ENCODE measurements around the gene KLF7. TPM values are rescaled to one million over a fixed set of nuclear protein-coding genes. Genes with fewer than 3 reads are reported as not detected.

KLF7 gene
- total RNA-seq, 4 donors from 2014 or later: 22.5 to 63.5 (median 37.1) TPM

DNA sequence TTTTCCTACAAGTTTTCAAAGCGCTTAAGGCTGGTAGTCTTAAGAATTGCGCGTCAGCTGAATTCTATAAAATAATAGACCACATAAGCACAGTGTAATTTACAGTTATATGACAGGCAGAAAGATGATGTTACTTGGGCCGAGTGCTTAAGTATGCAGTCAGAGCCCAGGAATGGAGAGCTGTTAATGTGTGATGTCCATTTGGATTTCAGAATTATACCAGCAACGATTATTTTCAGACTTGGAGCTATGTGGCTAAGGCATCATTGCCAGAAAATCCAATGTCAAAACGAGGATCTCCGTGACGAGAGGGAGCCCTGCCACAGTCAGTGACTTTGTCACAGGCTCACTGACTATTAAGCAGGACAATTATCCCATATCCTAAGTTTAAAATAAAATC is 3.4 kb downstream of the KLF7 start:
- no peaks in the 10 kb centered on the region for H3K9me3 ChIP-seq
- peaks cover 0 to 10% (median under 1%) of the 10 kb centered on the region in 4 donors for H3K4me1 ChIP-seq
- H3K27me3 ChIP-seq: no peaks in the 10 kb centered on the region
- no peak for TF ChIP-seq POLR2A (IDR thresholded peaks at IDR 0.05)
- TF ChIP-seq, protein P1, sequence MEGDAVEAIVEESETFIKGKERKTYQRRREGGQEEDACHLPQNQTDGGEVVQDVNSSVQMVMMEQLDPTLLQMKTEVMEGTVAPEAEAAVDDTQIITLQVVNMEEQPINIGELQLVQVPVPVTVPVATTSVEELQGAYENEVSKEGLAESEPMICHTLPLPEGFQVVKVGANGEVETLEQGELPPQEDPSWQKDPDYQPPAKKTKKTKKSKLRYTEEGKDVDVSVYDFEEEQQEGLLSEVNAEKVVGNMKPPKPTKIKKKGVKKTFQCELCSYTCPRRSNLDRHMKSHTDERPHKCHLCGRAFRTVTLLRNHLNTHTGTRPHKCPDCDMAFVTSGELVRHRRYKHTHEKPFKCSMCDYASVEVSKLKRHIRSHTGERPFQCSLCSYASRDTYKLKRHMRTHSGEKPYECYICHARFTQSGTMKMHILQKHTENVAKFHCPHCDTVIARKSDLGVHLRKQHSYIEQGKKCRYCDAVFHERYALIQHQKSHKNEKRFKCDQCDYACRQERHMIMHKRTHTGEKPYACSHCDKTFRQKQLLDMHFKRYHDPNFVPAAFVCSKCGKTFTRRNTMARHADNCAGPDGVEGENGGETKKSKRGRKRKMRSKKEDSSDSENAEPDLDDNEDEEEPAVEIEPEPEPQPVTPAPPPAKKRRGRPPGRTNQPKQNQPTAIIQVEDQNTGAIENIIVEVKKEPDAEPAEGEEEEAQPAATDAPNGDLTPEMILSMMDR (IDR thresholded peaks at IDR 0.05): no peak
- H3K27ac ChIP-seq: peak overlapping the region; percentile 28 to 99 (median 99)
- H3K36me3 ChIP-seq: no peaks in the 10 kb centered on the region
- DNase-seq: no peak
- H3K4me3 ChIP-seq: peak overlapping the region in 2 of 4 donors; percentile 78 to 79

DNA sequence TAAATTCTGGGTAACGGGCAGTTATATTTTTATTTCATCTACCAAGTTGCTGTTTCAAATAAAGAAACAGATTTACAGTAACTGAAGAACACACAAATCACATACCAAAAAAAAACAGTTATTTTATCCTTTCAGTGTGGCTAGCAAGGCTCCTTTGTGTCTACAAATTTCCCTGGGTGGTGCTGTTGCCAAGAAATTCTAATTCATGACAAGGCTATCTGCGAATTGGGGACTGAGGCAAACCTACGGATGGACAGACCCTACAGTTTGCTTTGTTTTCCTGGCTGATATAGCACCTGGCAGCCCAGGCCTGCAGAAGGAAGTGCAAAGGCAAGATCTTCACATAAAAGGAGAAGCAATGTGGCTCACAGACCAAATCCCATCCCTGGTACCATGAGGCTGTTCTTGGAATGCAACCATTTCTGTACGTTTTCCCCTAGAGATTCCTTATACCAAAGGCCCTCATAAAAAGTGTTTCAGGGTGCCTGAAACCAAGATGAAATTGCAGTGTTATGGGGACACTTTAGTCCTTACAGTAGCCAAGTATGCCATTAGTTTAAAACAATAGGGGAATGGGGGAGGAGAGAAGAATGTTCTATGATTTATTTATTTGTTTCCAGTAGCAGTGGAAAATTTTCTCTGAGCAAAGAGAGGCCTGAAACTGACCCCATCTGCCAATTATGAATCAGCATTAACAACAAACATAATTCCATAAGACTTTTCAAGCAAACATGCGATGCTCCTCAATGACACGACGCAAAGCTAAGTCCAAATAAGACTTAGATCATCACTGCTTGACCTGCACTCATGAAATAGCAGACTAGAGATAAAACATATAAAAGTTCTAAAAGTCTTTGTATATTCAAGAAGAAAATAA is 4.3 kb downstream of the KLF7 start:
- Histone ChIP-seq H3K36me3 (no peaks in the 10 kb centered on the region), H3K4me1 (peaks cover 0 to 10% (median 0%) of the 10 kb centered on the region in 4 donors), H3K9me3 (no peaks in the 10 kb centered on the region), H3K4me3 (no peak overlapping the region), H3K27ac (peak overlapping the region in 3 of 4 donors; percentile 1 to 99 (median 99)), H3K27me3 (no peaks in the 10 kb centered on the region)
- TF ChIP-seq, protein P1 (IDR thresholded peaks at IDR 0.05): no peak
- no peak for TF ChIP-seq POLR2A (IDR thresholded peaks at IDR 0.05)
- no peak for DNase-seq

DNA sequence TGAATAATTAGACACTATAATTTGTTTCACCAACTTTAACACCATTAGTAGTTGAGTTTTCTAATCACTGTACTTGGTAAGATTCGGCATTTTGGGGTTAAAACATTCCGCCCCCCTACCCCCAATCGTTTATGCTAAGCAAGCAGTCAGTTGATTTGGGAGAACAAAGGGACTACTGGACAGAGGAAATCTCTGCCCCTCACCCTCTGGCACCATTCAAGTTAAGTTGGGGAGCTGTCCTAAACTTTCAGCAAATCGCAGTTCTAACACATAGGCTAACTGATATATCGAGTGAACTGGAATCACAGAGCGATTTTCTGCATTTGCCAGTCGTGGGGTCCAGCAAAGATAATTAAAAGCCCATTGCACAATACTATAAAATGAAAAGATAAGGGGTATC is 5.6 kb downstream of the KLF7 start:
- Histone ChIP-seq H3K4me1 (peaks cover 0 to 19% (median 0%) of the 10 kb centered on the region in 4 donors), H3K27me3 (no peaks in the 10 kb centered on the region), H3K9me3 (no peaks in the 10 kb centered on the region), H3K4me3 (no peak overlapping the region), H3K27ac (no peak overlapping the region), H3K36me3 (no peaks in the 10 kb centered on the region)
- no peak for DNase-seq
- TF ChIP-seq POLR2A (IDR thresholded peaks at IDR 0.05): no peak
- TF ChIP-seq, protein P1 (IDR thresholded peaks at IDR 0.05): no peak

DNA sequence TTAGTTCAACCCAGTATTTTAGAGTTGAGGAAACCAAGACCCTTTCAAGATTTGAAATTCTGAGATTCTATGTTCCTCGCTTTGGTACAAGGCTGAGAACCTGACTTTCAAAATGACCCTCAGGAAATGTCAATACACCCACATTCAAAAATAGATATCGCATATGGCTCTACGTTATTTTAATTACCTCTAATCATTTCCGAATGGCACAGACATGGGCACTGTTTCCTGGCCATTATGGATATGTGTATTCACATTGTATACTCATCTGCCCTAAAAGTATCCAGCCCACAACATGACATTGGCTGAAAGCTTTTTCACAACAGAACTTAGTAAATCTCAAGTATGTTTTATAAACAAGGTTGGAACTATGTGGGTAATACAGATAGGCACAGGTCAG is 6.7 kb downstream of the KLF7 start:
- Histone ChIP-seq H3K4me3 (no peak overlapping the region), H3K27ac (no peak overlapping the region), H3K27me3 (no peaks in the 10 kb centered on the region), H3K4me1 (peaks cover 0 to 25% (median 0%) of the 10 kb centered on the region in 4 donors), H3K36me3 (no peaks in the 10 kb centered on the region), H3K9me3 (no peaks in the 10 kb centered on the region)
- no peak for TF ChIP-seq POLR2A (IDR thresholded peaks at IDR 0.05)
- TF ChIP-seq, protein P1 (IDR thresholded peaks at IDR 0.05): no peak
- DNase-seq: no peak

DNA sequence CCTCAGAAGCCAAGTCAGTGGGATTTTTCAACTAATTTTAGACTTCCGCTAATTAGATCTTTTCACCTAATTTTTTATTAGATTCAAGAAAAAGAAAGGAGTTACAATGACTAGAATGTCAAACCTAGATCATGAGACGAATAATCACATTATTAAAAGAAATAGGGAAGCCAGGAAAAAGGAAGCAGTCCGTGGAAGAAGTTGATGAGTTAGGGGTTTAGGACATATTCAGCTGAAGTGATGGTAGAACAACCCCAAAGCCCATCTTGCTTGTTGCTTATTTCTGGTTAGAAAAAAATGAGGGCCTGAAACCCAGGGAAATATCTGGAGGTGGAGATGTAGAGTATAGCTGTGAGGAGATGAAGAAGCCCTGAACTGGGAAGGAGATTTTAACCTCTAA is 8.0 kb downstream of the KLF7 start:
- Histone ChIP-seq H3K9me3 (no peaks in the 10 kb centered on the region), H3K27me3 (no peaks in the 10 kb centered on the region), H3K36me3 (no peaks in the 10 kb centered on the region), H3K4me3 (no peak overlapping the region), H3K27ac (no peak overlapping the region), H3K4me1 (peaks cover 0 to 30% (median 0%) of the 10 kb centered on the region in 4 donors)
- DNase-seq: no peak
- TF ChIP-seq, protein P1 (IDR thresholded peaks at IDR 0.05): no peak
- TF ChIP-seq POLR2A (IDR thresholded peaks at IDR 0.05): no peak
